Gastroesophageal sphincter (tissue), 3 donors: ENCODE measurements around the gene ARF6.

ENCODE experiments used
- CTCF ChIP-seq, 4 experiments: fragments of 200-600 bp in 2 of 4; fragments of 450-650 bp in 2 of 4; sonication (generic) in 1 of 4; IDR thresholded peaks; one replicate each; pipeline ENCODE4 v1.5.1; 2017 to 2019; ENCODE audit warnings: antibody characterized with exemption in 4 of 4, mild to moderate bottlenecking in 2 of 4, moderate library complexity in 2 of 4
- EP300 ChIP-seq: sonication (generic); formaldehyde crosslinking; IDR thresholded peaks from one replicate; pipeline ENCODE4 v1.6.1; 2017; ENCODE audit warnings: antibody characterized with exemption, mild to moderate bottlenecking
- POLR2A ChIP-seq, 2 donors: fragments of 450-650 bp; IDR thresholded peaks; one replicate each; pipeline ENCODE4 v1.6.1; 2017; ENCODE audit warnings: antibody characterized with exemption in 2 of 2, mild to moderate bottlenecking in 2 of 2, moderate library complexity in 1 of 2
- POLR2AphosphoS5 ChIP-seq: sonication (generic); formaldehyde crosslinking; IDR thresholded peaks from one replicate; pipeline ENCODE4 v1.6.1; 2017; ENCODE audit warnings: antibody characterized with exemption

- no peak for TF ChIP-seq CTCF (IDR thresholded peaks at IDR 0.05)
- no peak for TF ChIP-seq EP300
- TF ChIP-seq POLR2AphosphoS5 = no peak
- TF ChIP-seq POLR2A (IDR thresholded peaks at IDR 0.05) = no peak
Measured at GRCh38 chr14:49923881-49924280, 31.0 kb downstream of the ARF6 start.
